ENCODE data around the gene IGSF10.

Gene IGSF10

DNA sequence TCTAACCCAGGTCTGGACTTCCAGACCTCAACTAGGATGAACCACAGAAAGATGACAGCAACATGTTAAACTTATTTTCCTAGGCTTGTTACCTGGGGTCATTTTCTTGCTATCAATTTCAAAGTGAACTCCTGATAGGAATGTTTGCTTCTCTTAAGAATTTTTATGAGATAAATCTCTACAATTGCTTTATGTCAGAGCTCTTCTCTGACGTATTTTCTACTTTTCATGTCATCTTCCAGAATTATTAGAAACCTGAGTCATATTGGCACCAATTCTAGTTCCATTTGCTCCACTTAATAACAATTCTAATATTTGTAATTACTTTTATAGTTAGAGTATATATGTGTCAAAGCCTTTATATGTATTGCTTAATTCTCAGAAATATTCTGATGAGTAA is 2.1 kb upstream of the IGSF10 start:
- no peak for DNase-seq

DNA sequence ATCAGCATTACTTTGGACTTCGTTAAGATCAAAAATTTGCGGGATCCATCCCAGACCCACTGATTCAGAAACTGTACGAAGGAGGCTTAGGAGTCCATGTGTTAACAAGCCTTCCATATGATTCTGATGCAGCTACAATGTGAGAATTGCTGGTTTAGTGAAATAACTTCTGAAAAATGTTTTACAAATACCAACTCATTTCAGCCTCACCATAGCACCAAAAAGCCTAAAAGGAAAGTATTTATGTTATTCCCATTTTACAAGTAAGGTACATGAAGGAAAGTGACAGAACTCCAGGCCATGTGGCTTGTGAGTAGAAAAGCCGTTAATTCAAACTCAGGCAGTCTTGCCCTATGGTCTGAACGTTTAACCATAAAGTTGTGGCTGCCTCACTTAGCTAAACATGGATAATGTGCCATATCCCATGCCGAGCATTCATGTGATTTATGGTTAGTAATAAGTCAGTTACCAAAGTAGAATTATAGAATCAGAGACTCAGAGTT is 1.5 kb upstream of the IGSF10 start:
- no peak for DNase-seq

GRCh38 chr3:151460228-151460627 is 633 bp downstream of the IGSF10 start:
- no peak for DNase-seq

DNA sequence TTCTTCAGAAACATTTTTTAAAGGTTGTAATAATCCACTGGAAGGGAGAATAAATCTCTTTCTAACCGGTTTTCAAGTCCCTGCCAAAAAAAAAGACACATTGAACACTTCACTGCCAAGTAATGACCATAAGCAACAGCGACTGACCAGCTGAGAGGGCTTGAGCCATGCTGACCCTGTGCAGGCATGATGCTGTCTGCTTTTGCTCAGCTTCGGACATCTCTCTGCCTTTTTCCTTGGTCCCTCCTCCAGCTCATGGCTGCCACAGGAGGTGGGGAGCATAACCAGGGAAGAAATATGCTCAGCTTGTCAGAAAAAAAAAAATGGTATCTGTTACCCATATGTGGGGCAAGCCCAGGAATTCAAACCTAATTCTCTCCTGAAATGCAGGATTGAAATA is 1.5 kb downstream of the IGSF10 start:
- no peak for DNase-seq

- DNase-seq: no peak
Observed at GRCh38 chr3:151456065-151456464, 4.8 kb downstream of the IGSF10 start.

DNA sequence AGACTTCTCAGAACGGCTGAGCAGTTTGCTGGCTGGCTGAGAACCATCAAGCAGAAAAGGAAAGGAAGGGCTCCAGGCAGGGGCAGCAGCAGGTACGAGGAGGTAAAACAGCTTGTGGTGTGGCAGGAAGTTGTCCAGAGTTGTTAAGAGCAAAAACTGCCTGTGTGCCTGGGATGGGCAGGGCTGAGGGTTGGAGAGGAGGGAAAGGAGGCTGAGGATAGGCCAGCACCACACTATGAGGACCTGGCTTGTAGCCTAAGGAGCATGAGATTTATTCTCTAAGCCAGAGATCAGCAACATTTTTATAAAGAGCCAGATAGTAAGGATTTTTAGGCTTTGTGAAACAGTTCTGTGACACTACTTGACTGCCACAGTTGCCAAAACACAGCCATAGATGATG is 8.0 kb downstream of the IGSF10 start:
- no peak for DNase-seq

DNA sequence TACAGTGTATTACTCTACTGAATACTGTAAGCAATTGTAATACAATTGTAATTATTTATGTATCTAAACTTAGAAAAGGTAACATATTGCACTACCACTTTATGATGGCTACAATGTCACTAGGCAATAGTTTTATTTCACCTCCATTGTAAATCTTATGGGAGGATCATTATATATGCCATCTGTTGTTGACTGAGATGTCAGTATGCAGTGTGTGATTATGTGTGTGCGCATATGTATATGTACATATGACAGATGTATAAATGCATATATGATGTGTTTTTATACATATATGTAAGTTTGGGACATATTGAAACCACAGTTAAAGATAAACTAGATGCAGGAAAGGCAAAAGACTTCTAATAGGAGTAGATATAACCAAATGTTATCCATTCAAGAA is 8.5 kb downstream of the IGSF10 start:
- DNase-seq: no peak

GRCh38 chr3:151446002-151446340 is 14.9 kb downstream of the IGSF10 start:
- no peak for DNase-seq

DNA sequence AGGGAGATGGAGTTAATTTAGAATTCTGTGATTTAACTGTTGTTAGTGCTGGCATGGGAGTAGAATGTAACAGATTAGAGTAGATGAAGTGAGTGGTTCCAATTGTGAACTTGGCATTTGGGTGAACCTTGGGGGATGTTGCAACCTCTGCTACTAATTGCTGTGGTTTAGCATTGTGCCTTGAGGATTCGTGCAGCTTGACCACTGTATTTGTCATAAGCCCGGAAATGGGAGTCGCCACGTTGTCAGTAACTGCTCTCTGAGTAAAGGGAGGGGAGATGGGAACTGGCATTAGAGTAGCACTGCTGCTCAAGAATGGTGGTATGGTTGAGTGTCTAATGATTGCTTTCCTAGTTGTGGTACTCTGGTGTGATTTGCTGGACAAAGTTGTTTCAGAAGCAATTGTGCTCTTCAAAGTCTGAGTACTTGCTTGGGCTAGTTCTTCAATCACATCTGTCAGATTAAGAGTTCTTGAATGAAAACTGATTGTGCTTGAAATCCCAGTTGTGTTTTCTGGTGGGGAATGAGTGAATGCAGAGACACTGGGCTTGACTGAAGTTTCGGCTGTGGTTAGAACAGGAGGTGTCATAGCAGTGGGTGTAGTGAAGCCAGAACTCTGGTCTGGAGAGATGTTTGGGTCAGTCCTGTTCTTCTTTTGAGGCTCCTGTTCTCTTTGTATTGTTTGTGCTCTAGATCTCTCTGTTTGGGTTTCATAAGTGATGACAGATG is 15.4 kb downstream of the IGSF10 start:
- DNase-seq: no peak

- DNase-seq: no peak
Observed at GRCh38 chr3:151443583-151443982, 17.3 kb downstream of the IGSF10 start.

GRCh38 chr3:151440940-151441339 is 19.9 kb downstream of the IGSF10 start:
- no peak for DNase-seq

GRCh38 chr3:151439652-151440125 is 21.2 kb downstream of the IGSF10 start:
- DNase-seq: no peak

GRCh38 chr3:151437906-151438305 is 23.0 kb downstream of the IGSF10 start:
- DNase-seq: no peak

DNA sequence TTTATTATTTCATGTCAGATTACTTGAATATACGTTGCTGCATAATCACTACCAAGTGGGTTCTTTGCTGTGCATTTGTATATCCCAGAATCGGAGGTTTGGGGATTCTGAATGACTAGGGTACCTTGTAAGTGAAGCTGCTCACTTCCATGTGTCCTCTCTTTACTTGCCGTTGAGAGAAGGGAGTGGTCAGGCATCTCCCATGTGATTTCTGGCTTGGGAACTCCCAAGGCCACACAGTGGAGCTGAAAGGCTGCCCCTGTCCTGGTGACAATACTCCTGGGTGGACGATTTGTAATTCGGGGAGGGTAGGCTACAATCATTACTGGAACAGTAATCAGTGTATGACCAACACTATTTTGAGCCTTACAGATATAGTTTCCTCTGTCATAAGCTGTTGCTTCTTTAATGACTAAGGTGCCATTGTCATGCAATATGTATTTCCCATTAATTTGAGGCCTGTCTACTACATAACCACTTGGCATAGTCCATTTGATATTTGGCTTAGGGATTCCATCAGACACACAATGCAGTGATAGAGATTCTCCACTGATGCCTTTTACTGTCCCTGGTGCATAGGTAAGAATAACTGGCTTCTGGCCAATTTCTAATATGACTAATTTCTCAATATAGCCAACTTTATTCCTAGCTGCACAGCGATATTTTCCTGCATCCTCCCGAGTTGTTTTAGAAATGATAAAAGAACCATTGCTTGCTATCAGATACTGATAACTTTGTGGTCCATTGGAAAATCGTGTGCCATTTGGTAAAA is 24.0 kb downstream of the IGSF10 start:
- no peak for DNase-seq

DNA sequence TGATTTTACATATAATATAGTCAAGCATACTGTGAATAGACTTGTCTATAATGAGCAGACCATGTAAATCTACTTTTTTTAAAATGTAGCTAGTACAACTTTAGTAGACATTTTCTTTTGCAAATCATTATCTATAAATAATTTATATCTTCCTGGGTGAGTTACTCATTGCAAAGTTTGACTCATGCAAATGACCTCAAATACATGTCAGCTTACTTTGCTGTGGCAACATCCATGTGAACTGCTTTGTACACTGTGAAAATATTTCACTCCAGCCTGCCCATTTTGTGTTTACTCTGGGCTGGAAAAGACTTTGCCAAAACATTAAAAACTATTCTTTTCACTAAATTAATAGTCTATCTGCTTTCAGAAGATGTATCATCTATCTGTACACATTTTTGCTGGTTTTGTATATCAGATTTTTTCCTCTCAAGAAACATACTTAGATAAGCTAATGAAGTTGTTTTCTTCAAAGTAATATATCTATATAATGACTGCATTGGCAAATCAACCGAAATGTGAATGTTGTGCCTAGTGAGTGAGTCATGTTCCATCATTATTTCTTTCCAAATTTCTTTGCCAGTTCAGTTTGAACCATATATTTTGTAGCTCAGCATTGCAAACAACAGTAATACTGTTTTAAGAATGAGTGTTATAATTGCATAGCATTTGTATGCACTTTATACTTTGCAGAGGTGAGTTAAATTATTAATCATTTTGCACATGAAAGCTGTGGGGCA is 26.5 kb downstream of the IGSF10 start:
- DNase-seq: no peak

DNA sequence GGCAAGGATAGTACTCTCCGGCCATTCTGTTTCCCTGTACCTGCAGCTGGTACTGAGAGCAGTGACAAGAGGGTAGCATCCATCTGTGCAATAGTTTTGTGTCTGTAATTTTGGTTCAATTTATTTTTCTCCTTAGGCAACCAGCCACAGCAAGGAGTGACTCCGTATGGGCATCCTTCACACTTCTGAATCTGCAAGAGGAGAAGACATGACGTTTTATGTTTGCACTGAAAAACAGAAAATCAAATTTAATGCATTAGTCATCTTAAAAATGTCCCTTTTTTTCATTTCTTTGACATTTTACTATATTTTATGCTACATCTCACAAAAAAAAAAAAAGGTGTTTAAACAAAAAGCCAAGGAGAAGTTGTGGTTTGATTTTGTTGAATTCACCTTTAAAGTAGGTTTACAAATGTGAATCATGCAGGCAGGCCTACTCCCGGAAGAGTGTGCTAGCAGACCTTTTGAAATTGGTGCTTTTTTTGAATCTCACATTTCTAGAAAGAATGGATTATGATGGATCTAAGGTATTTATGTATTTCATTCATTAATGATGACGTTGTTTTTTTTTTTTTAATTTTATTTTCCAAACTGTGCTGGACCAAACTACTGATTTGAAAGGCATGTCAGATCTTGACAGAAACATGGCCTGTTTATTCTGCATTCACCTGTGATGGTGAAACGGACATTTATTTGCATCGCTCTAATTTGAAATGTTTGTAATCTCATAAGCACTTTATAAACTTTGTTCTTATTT is 28.1 kb downstream of the IGSF10 start:
- no peak for DNase-seq

- no peak for DNase-seq
Observed at GRCh38 chr3:151431940-151432339, 28.9 kb downstream of the IGSF10 start.

- DNase-seq: no peak
Observed at GRCh38 chr3:151430821-151431484, 29.9 kb downstream of the IGSF10 start.

DNA sequence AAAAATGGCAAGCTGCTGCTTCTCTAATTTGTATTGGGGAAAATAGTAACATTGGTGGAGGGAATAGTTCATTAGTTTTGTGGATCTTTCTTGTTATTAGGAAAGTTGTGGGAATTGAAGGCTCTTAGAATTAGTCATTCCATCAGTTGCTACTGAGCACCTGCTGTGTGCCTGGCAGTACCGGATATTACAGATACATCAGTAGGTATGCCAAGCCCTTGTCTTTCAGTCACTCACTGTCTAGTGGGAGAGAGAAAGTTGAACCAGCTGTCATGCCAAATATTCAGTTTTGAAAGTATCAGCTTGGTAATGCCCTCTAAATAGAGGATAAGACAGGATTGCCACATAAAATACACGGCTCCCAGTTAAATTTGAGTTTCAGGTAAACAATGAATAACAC is 32.5 kb downstream of the IGSF10 start:
- DNase-seq: no peak

GRCh38 chr3:151426341-151426657 is 34.6 kb downstream of the IGSF10 start:
- no peak for DNase-seq

GRCh38 chr3:151425627-151426340 is 35.1 kb downstream of the IGSF10 start:
- no peak for DNase-seq

- DNase-seq: no peak
Observed at GRCh38 chr3:151423091-151423490, 37.8 kb downstream of the IGSF10 start.
